ENCODE data around the gene RNF112.

The RNF112 gene

GRCh38 chr17:19369846-19370492 is 41.1 kb upstream of the RNF112 start:
- H3K4me3 ChIP-seq (ENCODE audit: low read depth, low read length), result no peak overlapping the region
- TF ChIP-seq, protein P1, sequence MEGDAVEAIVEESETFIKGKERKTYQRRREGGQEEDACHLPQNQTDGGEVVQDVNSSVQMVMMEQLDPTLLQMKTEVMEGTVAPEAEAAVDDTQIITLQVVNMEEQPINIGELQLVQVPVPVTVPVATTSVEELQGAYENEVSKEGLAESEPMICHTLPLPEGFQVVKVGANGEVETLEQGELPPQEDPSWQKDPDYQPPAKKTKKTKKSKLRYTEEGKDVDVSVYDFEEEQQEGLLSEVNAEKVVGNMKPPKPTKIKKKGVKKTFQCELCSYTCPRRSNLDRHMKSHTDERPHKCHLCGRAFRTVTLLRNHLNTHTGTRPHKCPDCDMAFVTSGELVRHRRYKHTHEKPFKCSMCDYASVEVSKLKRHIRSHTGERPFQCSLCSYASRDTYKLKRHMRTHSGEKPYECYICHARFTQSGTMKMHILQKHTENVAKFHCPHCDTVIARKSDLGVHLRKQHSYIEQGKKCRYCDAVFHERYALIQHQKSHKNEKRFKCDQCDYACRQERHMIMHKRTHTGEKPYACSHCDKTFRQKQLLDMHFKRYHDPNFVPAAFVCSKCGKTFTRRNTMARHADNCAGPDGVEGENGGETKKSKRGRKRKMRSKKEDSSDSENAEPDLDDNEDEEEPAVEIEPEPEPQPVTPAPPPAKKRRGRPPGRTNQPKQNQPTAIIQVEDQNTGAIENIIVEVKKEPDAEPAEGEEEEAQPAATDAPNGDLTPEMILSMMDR (IDR thresholded peaks at IDR 0.05; ENCODE audit: low read depth, low read length), result no peak

DNA sequence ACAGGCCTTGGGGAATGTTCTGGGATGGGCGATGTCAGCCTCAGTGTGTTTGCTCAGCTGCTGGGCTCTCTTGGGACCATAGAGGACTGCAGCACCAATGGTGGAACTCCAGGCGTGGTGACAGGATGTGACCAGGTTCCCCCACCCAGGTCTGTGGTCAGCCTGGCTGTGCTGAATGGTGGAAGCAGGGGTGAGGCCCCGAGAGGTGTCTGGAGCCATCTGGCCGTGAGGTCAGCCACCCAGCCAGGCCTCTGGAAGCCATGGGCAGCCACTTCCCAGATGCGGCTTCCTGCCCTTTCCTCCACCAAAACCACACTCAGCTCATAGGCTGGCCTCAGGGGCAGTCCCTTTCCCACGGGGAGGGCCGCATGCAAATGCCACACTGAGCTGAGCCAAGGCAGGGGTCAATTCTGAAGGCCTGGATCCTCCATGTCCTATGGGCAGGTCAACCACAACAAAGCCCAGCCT is 40.5 kb upstream of the RNF112 start:
- TF ChIP-seq, protein P1 (IDR thresholded peaks at IDR 0.05; ENCODE audit: low read depth, low read length), result no peak
- H3K4me3 ChIP-seq (ENCODE audit: low read depth, low read length), result no peak overlapping the region

- H3K4me3 ChIP-seq (ENCODE audit: low read depth, low read length), result no peak overlapping the region
- TF ChIP-seq, protein P1 (IDR thresholded peaks at IDR 0.05; ENCODE audit: low read depth, low read length), result no peak
Observed at GRCh38 chr17:19371259-19372010, 39.6 kb upstream of the RNF112 start.

DNA sequence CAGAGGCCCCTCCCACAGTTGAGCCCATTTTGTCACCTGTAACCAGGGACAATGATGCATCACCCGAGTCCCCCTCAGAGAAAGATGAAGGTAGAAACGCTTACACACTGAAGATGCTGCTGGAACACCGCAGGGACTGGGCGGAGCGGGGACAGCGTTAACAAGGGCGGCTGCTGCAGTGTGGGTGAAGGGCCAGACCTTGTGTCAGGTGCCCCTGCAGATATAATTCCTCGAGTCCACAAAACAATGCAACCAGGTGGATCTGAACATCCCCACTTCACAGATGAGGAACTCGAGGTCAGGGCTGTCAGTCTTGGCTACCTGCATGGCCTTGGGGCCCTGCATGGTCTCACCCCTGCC is 39.0 kb upstream of the RNF112 start:
- TF ChIP-seq, protein P1 (IDR thresholded peaks at IDR 0.05; ENCODE audit: low read depth, low read length), result no peak
- H3K4me3 ChIP-seq (ENCODE audit: low read depth, low read length), result no peak overlapping the region

GRCh38 chr17:19372439-19372838 is 38.6 kb upstream of the RNF112 start:
- no peak overlapping the region for H3K4me3 ChIP-seq (ENCODE audit: low read depth, low read length)
- TF ChIP-seq, protein P1 (IDR thresholded peaks at IDR 0.05; ENCODE audit: low read depth, low read length), result no peak

GRCh38 chr17:19372866-19373504 is 38.0 kb upstream of the RNF112 start:
- no peak overlapping the region for H3K4me3 ChIP-seq (ENCODE audit: low read depth, low read length)
- TF ChIP-seq, protein P1 (IDR thresholded peaks at IDR 0.05; ENCODE audit: low read depth, low read length), result no peak

- H3K4me3 ChIP-seq (ENCODE audit: low read depth, low read length), result no peak overlapping the region
- TF ChIP-seq, protein P1 (IDR thresholded peaks at IDR 0.05; ENCODE audit: low read depth, low read length), result no peak
Observed at GRCh38 chr17:19374136-19374535, 36.9 kb upstream of the RNF112 start.

All from WI38 (cell line).